Caki2 (cell line): ENCODE results near the gene ZWILCH. TPM values are rescaled to one million over a fixed set of nuclear protein-coding genes. Genes with fewer than 3 reads are reported as not detected.
"Not testable (repeated sequence)": the region's sequence is repeated elsewhere in the genome, so short reads cannot be mapped to it uniquely, and the experiment has no call there.

ENCODE experiments used
- DNase-seq: peaks from one replicate; pipeline ENCODE4 v3.0.0-alpha.2; 2015; ENCODE audit warnings: low read depth
- in situ Hi-C: cut with HindIII; loops from 2 replicates; pipeline ENCODE4 v1.10.0; 2016; ENCODE audit warnings: low sequenced_read_pairs, low pct_unique_long_range_greater_than_20kb, mixed read lengths
- total RNA-seq: library from RNA; depleted of rRNA; stranded (reverse); fragments of >200 nt; shearing (Covaris generic); gene quantifications from 2 replicates; pipeline ENCODE4 v1.2.3, GENCODE V29; 2014; ENCODE audit warnings: low replicate concordance

ZWILCH gene
- total RNA-seq, 1 experiment from 2014 or later: 42.1 TPM

GRCh38 chr15:66569461-66570137 lies 64.5 kb downstream of the ZWILCH start:
- in situ Hi-C loops: no loop called here
- no peak for DNase-seq

- in situ Hi-C loops: no loop called here
These were observed 65.2 kb downstream of the ZWILCH start for GRCh38 chr15:66570327-66570726.

GRCh38 chr15:66570842-66571478 lies 65.8 kb downstream of the ZWILCH start:
- DNase-seq: no peak
- in situ Hi-C loops: no loop called here

More at GRCh38 chr15:66570327-66570726, 65.2 kb downstream of the ZWILCH start:
- DNase-seq: no peak

GRCh38 chr15:66572146-66572545 lies 67.0 kb downstream of the ZWILCH start:
- in situ Hi-C loops: no loop called here
- no peak for DNase-seq

GRCh38 chr15:66573348-66573718 lies 68.2 kb downstream of the ZWILCH start:
- in situ Hi-C loops: no loop called here
- DNase-seq: no peak

- no peak for DNase-seq
- in situ Hi-C loops: no loop called here
These were observed 68.8 kb downstream of the ZWILCH start for GRCh38 chr15:66573719-66574595.

- in situ Hi-C loops: no loop called here
- DNase-seq: no peak
These were observed 69.4 kb downstream of the ZWILCH start for GRCh38 chr15:66574596-66574950.

- in situ Hi-C loops: no loop called here
- DNase-seq: no peak
These were observed 73.3 kb downstream of the ZWILCH start for GRCh38 chr15:66578286-66578875.

GRCh38 chr15:66580643-66581042 lies 75.5 kb downstream of the ZWILCH start:
- no peak for DNase-seq
- in situ Hi-C loops: no loop called here

GRCh38 chr15:66581972-66582537 lies 76.9 kb downstream of the ZWILCH start:
- in situ Hi-C loops: no loop called here
- no peak for DNase-seq

GRCh38 chr15:66586155-66586976 lies 81.2 kb downstream of the ZWILCH start:
- DNase-seq: no peak
- in situ Hi-C loops: no loop called here

GRCh38 chr15:66587020-66587419 lies 81.9 kb downstream of the ZWILCH start:
- in situ Hi-C loops: no loop called here
- no peak for DNase-seq

- DNase-seq: no peak
- in situ Hi-C loops: no loop called here
These were observed 82.6 kb downstream of the ZWILCH start for GRCh38 chr15:66587749-66588148.

- DNase-seq: no peak
- in situ Hi-C loops: no loop called here
These were observed 83.4 kb downstream of the ZWILCH start for GRCh38 chr15:66588537-66588936.

- DNase-seq: no peak
- in situ Hi-C loops: no loop called here
These were observed 83.8 kb downstream of the ZWILCH start for GRCh38 chr15:66588971-66589370.

GRCh38 chr15:66589429-66589828 lies 84.3 kb downstream of the ZWILCH start:
- in situ Hi-C loops, DNase-seq: not testable (repeated sequence)

- DNase-seq: no peak
- in situ Hi-C loops: no loop called here
These were observed 85.3 kb downstream of the ZWILCH start for GRCh38 chr15:66590435-66590834.
